GM18505 (cell line): ENCODE results near the gene MEPCE.

ENCODE experiments used
- ATAC-seq: cut with Tn5 transposase; IDR thresholded peaks from one replicate; pipeline ENCODE4 v1.9.1; 2021; ENCODE audit not compliant: unreplicated experiment
- POLR2A ChIP-seq: IDR thresholded peaks from 4 replicates; pipeline ENCODE4 v1.6.1; 2011; ENCODE audit warnings: borderline replicate concordance; ENCODE audit not compliant: insufficient read depth, insufficient read length; ENCODE audit errors: extremely low read depth

The MEPCE gene

DNA sequence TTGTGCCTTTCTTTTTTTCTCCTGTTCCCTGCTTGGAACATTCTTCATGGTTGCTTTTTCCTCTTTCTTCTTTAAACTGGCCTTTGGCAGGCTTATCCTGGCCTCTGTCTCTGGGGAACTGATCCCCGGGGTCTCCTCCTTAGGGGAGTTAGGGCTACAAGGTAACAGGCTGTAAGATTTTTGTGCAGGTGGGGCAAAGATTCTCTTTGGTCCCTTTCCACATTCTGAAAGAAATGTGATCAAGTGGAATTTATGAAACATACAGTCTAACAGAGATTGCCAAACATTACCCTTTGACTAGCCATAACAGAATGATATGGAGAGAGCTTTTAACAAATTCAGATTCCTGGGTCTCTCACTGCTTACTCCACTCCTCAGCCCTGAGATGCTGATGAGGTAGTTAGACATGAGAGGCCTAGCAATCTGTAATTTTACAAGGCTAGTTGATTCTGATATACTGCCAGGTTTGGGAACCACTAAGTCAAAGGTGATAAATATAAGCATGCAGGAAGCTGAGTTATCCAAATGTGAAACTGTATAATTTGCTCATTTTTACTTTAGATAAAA lies 9.9 kb upstream of the MEPCE start:
- no peak for TF ChIP-seq POLR2A
- no peak for ATAC-seq

GRCh38 chr7:100423315-100423714 lies 6.3 kb upstream of the MEPCE start:
- TF ChIP-seq POLR2A: no peak
- ATAC-seq: no peak

GRCh38 chr7:100425347-100425746 lies 4.3 kb upstream of the MEPCE start:
- ATAC-seq: no peak
- TF ChIP-seq POLR2A: no peak

DNA sequence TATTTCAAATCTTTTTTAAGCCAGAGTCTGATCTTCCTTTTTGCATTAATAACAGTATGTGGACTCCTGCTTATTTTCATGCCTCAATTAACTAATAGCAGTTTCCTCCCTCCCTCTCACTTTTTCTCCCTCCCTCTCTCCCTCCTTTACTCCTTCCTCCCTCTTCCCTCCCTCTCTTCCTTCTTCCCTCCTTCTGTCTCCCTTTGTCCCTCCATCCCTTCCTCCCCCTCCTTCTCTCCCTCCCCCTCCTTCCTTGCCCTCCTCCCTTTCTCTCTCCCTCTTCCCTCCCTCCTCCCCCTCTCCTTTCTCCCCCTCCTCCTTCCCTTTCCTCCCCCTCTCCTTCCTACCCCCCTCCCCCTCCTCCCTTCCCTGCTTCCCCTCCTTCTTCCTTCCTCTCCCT lies 3.1 kb upstream of the MEPCE start:
- ATAC-seq: no peak
- no peak for TF ChIP-seq POLR2A

DNA sequence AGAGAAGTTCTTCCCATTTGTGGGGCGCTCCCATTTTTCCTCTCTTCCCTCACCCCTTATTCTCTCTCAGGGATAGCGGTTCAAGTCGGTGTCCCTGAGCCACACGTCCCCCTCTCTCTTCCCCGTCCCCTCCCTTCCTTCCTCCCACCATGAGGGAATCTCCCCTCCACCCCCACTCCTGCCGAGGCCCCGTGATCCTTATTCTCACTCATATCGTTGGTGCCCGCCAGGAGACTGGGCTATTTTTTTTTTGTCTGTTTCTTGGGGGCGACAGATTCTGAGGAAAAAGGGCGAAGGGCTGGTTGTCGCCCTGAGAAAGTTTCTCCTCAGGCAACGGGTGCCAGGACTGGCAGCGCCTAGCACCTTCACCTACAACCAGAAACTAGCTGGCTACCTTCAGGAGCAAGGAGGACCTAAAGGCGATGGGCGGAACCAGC lies 1.9 kb upstream of the MEPCE start:
- no peak for ATAC-seq
- no peak for TF ChIP-seq POLR2A

DNA sequence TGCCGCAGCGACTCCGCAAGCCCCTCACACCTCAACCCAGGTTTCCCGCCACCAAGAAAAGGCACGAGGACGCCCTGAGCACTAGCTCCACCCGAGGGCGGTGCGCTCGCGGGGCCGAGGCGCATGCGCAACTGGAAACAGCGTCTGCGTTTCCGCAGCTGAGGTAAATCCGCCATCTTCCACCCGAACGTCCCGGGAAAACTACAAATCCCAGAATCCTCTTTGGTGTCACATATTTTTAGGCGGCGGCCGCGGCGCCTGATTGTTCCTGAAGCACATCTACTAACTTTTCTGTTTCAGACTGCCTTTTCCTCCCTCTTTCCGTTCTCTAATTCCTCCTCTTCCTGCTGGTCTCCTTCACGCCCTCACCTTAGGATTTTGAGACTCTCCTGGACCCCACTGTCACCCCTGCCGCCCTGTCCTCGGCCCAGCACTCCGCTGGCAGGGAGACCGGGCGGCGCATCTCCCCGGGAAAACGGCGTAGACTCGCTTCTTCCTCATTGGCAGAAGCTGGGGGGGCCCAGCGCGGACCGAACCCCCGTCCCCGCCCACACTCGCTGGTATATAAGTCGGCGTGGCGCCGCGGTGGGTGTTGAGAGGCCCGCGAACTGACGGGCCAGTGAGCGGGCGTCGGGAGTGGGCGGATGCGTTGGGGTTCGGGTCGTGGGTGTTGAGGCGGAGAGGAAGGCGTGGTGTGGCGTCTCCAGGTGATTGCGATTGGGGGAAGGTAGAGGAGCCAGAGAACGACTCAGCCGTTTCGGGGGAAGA lies 1.2 kb upstream of the MEPCE start, which contains the start of gene ZCWPW1:
TSS of gene ZCWPW1 (minus strand) at position 505 of the 768 bp plus-strand sequence. CDS start 8,054 bp downstream, outside the sequence.
- TF ChIP-seq POLR2A: peak; percentile 100
- ATAC-seq: peak; percentile 37

DNA sequence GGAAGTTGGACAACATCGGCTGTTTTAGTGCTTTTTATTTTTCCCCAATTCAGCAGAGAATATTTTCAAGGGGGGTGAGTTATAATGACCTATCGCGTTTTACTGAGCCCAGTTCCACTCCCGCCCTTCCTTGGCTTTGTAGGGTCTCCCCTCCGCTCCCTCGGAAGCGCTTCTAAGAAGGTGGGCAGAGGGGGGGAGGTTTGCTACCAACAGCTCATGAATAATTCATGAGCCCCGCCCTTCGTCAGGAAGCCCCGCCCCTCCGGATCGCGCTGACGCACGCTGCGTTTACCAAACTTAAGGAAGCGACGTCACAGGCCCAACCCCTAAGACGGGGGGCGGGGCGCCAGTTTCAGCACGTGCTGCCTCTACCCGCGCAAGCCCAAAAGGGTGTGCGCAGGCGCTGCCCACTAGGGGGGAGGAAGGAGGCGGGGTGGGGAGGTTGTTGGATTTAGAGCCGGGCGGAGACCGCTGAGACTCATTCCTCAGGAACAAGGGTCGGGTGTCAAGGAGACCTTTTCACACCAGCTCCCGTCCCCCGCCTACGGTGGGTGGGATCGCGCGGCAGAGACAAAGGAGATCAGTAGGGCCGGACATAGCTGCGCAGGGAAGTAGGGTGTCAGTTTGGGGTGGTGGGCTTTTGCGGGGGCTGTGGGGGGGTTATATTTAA lies 529 bp upstream of the MEPCE start:
- peak; percentile 48 for ATAC-seq
- peak; percentile 80 for TF ChIP-seq POLR2A

- no peak for ATAC-seq
- TF ChIP-seq POLR2A: no peak
Observed at GRCh38 chr7:100430493-100431285, 1.1 kb downstream of the MEPCE start.

DNA sequence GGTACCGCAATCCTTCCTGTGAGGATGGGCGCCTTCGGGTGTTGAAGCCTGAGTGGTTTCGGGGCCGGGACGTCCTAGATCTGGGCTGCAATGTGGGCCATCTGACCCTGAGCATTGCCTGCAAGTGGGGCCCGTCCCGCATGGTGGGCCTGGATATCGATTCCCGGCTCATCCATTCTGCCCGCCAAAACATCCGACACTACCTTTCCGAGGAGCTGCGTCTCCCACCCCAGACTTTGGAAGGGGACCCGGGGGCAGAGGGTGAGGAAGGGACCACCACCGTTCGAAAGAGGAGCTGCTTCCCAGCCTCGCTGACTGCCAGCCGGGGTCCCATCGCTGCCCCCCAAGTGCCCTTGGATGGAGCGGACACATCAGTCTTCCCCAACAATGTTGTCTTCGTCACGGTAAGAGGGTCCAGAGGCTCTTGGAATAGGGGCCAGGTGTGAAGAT lies 1.7 kb downstream of the MEPCE start:
- no peak for TF ChIP-seq POLR2A
- ATAC-seq: no peak

- no peak for TF ChIP-seq POLR2A
- no peak for ATAC-seq
Observed at GRCh38 chr7:100432053-100432452, 2.4 kb downstream of the MEPCE start.

GRCh38 chr7:100432621-100433275 lies 3.1 kb downstream of the MEPCE start:
- no peak for ATAC-seq
- peak; percentile 36 for TF ChIP-seq POLR2A

GRCh38 chr7:100433276-100433591 lies 3.6 kb downstream of the MEPCE start:
- peak; percentile 13 for TF ChIP-seq POLR2A
- ATAC-seq: no peak
